ENCODE data around the gene TNFRSF19.

The TNFRSF19 gene

DNA sequence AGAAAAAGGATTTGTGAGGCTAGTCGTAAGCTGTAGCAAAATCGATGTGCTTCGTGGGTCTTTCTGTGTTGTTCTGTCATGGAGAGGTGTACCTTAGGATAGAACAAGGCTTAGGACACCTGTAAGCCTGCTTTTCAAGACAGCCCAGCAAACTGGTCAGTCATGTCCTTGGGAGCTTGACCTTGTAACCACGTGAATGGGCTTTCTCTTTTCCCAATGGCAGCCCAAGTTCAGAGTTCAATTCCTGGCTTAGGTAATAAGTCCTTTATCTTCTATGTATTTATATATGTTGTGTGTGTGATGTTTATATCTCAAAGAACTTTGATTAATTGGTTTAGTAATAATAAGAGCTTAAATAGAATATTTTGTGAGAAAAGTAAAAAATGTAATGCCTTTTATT is 112.9 kb downstream of the TNFRSF19 start:
- no peak overlapping the region for H3K4me3 ChIP-seq (replicated peaks in 1 of 2; ENCODE audit: low read depth in 2 of 2, low read length in 2 of 2)
- DNase-seq (ENCODE audit: low read depth in 2 of 2), result no peak
- TF ChIP-seq, protein P1, sequence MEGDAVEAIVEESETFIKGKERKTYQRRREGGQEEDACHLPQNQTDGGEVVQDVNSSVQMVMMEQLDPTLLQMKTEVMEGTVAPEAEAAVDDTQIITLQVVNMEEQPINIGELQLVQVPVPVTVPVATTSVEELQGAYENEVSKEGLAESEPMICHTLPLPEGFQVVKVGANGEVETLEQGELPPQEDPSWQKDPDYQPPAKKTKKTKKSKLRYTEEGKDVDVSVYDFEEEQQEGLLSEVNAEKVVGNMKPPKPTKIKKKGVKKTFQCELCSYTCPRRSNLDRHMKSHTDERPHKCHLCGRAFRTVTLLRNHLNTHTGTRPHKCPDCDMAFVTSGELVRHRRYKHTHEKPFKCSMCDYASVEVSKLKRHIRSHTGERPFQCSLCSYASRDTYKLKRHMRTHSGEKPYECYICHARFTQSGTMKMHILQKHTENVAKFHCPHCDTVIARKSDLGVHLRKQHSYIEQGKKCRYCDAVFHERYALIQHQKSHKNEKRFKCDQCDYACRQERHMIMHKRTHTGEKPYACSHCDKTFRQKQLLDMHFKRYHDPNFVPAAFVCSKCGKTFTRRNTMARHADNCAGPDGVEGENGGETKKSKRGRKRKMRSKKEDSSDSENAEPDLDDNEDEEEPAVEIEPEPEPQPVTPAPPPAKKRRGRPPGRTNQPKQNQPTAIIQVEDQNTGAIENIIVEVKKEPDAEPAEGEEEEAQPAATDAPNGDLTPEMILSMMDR (IDR thresholded peaks at IDR 0.05; ENCODE audit: low read depth, low read length), result no peak

- H3K4me3 ChIP-seq (replicated peaks in 1 of 2; ENCODE audit: low read depth in 2 of 2, low read length in 2 of 2), result no peak overlapping the region
- no peak for DNase-seq (ENCODE audit: low read depth in 2 of 2)
- TF ChIP-seq, protein P1 (IDR thresholded peaks at IDR 0.05; ENCODE audit: low read depth, low read length), result no peak
Measured at GRCh38 chr13:23684647-23685046, 114.4 kb downstream of the TNFRSF19 start.

DNA sequence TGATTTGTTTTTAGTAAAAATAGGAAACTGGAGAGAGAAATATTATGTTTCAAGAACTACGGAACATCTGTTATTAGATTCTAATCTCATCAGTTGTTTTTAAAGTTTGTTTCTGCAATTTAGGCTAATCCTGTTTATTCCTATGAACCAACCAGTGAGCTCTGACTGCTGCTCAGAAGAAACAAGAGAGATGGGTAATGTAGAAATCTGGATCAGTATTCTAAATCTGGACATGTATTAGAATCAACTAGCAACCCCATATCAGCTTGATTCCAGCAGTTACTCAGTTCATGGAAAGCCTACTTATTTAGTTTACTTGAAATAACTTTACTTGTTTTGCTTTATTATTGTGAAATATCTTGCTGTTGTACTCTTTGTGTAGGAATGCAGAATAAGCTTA is 115.2 kb downstream of the TNFRSF19 start:
- H3K4me3 ChIP-seq (replicated peaks in 1 of 2; ENCODE audit: low read depth in 2 of 2, low read length in 2 of 2), result no peak overlapping the region
- DNase-seq (ENCODE audit: low read depth in 2 of 2), result no peak
- TF ChIP-seq, protein P1 (IDR thresholded peaks at IDR 0.05; ENCODE audit: low read depth, low read length), result no peak

- TF ChIP-seq, protein P1 (IDR thresholded peaks at IDR 0.05; ENCODE audit: low read depth, low read length), result no peak
- H3K4me3 ChIP-seq (replicated peaks in 1 of 2; ENCODE audit: low read depth in 2 of 2, low read length in 2 of 2), result no peak overlapping the region
- no peak for DNase-seq (ENCODE audit: low read depth in 2 of 2)
Measured at GRCh38 chr13:23686948-23687347, 116.7 kb downstream of the TNFRSF19 start.

- DNase-seq (ENCODE audit: low read depth in 2 of 2), result no peak
- TF ChIP-seq, protein P1 (IDR thresholded peaks at IDR 0.05; ENCODE audit: low read depth, low read length), result no peak
- H3K4me3 ChIP-seq (replicated peaks in 1 of 2; ENCODE audit: low read depth in 2 of 2, low read length in 2 of 2), result no peak overlapping the region
Measured at GRCh38 chr13:23687614-23688013, 117.4 kb downstream of the TNFRSF19 start.

DNA sequence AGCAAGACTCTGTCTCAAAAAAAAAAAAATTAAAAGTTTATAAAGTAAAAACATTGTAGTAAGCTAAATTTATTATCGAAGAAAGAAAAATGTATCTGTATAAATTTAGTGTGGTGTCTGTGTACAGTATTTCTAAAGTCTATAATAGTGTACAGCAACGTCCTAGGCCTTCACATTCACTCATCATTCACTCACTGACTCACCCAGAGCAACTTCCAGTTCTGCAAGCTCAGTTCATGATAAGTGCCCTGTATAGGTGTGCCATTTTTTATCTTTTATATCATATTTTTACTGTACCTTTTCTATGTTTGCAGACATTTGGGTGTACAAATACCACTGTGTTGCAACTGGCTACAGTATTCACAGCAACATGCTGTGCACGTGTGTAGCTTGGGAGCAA is 118.1 kb downstream of the TNFRSF19 start:
- no peak overlapping the region for H3K4me3 ChIP-seq (replicated peaks in 1 of 2; ENCODE audit: low read depth in 2 of 2, low read length in 2 of 2)
- no peak for DNase-seq (ENCODE audit: low read depth in 2 of 2)
- TF ChIP-seq, protein P1 (IDR thresholded peaks at IDR 0.05; ENCODE audit: low read depth, low read length), result no peak

DNA sequence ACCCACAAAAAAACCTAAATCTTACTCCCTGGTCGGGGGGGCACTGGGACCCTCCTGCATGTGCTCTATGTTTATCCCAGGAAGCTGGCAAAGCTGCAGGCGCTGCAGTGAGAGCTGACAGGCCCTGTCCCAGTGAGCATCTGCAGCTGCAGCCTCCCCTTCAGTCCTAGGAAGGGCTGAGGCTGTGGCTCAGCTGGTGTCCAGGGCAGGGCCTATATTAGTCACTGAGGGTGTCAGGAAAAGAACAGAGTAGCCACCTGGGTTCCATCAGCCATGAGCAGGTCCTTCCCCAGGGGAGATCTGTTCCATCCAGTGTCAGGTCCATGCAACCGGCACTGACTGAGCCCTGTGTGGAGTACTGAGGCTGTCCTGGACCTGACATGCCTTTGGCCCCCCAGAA is 120.5 kb downstream of the TNFRSF19 start:
- DNase-seq (ENCODE audit: low read depth in 2 of 2), result no peak
- no peak overlapping the region for H3K4me3 ChIP-seq (replicated peaks in 1 of 2; ENCODE audit: low read depth in 2 of 2, low read length in 2 of 2)
- TF ChIP-seq, protein P1 (IDR thresholded peaks at IDR 0.05; ENCODE audit: low read depth, low read length), result no peak
